Measurements from ENCODE around the gene ADAMTS9. TPM values are rescaled to one million over a fixed set of nuclear protein-coding genes. Genes with fewer than 3 reads are reported as not detected.

Gene ADAMTS9
- total RNA-seq, 1 donor from 2014 or later, result 47.7 TPM

DNA sequence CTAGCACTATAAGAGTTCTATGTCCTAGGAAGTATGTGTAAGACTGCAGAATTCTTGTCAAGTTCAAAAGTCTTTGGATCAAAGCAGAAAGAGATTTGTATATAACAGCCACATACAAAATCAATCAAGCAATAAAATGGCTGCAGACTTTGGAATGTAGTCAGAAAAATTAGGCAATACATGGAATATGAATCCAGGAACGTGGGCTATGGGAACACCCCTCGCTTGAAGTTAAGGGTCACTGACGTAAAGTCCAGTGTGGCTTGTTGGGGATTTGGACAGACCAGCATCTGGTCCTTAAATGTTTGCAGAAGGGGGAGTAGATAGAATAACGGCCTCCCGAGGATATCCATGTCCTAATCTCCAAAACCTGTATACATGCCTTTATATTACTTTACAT is 178.6 kb downstream of the ADAMTS9 start:
- Histone ChIP-seq H3K9ac (no peak overlapping the region), H2AFZ (replicated peaks) (no peak overlapping the region), H3F3A (ENCODE audit: low read depth) (peaks cover 4% of the 10 kb centered on the region), H4K20me1 (ENCODE audit: low read depth) (no peaks in the 10 kb centered on the region), H3K4me3 (no peak overlapping the region), H3K27me3 (no peaks in the 10 kb centered on the region), H3K4me1 (peaks cover 8% of the 10 kb centered on the region), H3K27ac (no peak overlapping the region), H3K4me2 (no peak overlapping the region), H3K9me3 (ENCODE audit: low read depth) (no peaks in the 10 kb centered on the region), H3K36me3 (no peaks in the 10 kb centered on the region), H3K79me2 (ENCODE audit: low read depth) (no peaks in the 10 kb centered on the region)
- Mint-ChIP-seq H3K36me3 (no peaks in the 10 kb centered on the region), H3K4me1 (no peaks in the 10 kb centered on the region), H3K4me3 (no peak overlapping the region), H3K9me3 (no peaks in the 10 kb centered on the region), H3K27ac (no peak overlapping the region), H3K27me3 (ENCODE audit: insufficient read depth, low read depth) (peaks cover 2% of the 10 kb centered on the region)
- TF ChIP-seq EZH2phosphoT487 (IDR thresholded peaks at IDR 0.05), result no peak
- TF ChIP-seq EZH2 (IDR thresholded peaks at IDR 0.05), result no peak
- TF ChIP-seq, protein P1, sequence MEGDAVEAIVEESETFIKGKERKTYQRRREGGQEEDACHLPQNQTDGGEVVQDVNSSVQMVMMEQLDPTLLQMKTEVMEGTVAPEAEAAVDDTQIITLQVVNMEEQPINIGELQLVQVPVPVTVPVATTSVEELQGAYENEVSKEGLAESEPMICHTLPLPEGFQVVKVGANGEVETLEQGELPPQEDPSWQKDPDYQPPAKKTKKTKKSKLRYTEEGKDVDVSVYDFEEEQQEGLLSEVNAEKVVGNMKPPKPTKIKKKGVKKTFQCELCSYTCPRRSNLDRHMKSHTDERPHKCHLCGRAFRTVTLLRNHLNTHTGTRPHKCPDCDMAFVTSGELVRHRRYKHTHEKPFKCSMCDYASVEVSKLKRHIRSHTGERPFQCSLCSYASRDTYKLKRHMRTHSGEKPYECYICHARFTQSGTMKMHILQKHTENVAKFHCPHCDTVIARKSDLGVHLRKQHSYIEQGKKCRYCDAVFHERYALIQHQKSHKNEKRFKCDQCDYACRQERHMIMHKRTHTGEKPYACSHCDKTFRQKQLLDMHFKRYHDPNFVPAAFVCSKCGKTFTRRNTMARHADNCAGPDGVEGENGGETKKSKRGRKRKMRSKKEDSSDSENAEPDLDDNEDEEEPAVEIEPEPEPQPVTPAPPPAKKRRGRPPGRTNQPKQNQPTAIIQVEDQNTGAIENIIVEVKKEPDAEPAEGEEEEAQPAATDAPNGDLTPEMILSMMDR (IDR thresholded peaks at IDR 0.05), result no peak
- DNase-seq (ENCODE audit: low spot score), result no peak

GRCh38 chr3:64508140-64508539 is 179.7 kb downstream of the ADAMTS9 start:
- Mint-ChIP-seq H3K27me3 (ENCODE audit: insufficient read depth, low read depth) (peaks cover 2% of the 10 kb centered on the region), H3K36me3 (no peaks in the 10 kb centered on the region), H3K27ac (no peak overlapping the region), H3K9me3 (no peaks in the 10 kb centered on the region), H3K4me3 (no peak overlapping the region), H3K4me1 (no peaks in the 10 kb centered on the region)
- DNase-seq (ENCODE audit: low spot score), result no peak
- H3K27ac ChIP-seq, result no peak overlapping the region
- H3K27me3 ChIP-seq, result no peaks in the 10 kb centered on the region
- H4K20me1 ChIP-seq (ENCODE audit: low read depth), result no peaks in the 10 kb centered on the region
- H3K9ac ChIP-seq, result no peak overlapping the region
- no peaks in the 10 kb centered on the region for H3K36me3 ChIP-seq
- H3K4me2 ChIP-seq, result no peak overlapping the region
- H3K4me1 ChIP-seq, result peaks cover 8% of the 10 kb centered on the region
- no peak for TF ChIP-seq EZH2 (IDR thresholded peaks at IDR 0.05)
- no peak for TF ChIP-seq EZH2phosphoT487 (IDR thresholded peaks at IDR 0.05)
- TF ChIP-seq, protein P1 (IDR thresholded peaks at IDR 0.05), result no peak
- no peak overlapping the region for H3K4me3 ChIP-seq
- H3K9me3 ChIP-seq (ENCODE audit: low read depth), result no peaks in the 10 kb centered on the region
- peaks cover 4% of the 10 kb centered on the region for H3F3A ChIP-seq (ENCODE audit: low read depth)
- H3K79me2 ChIP-seq (ENCODE audit: low read depth), result no peaks in the 10 kb centered on the region
- no peak overlapping the region for H2AFZ ChIP-seq (replicated peaks)

GRCh38 chr3:64506255-64506654 is 181.5 kb downstream of the ADAMTS9 start:
- Histone ChIP-seq H3K79me2 (ENCODE audit: low read depth) (no peaks in the 10 kb centered on the region), H4K20me1 (ENCODE audit: low read depth) (no peaks in the 10 kb centered on the region), H3K36me3 (no peaks in the 10 kb centered on the region), H3F3A (ENCODE audit: low read depth) (peaks cover 10% of the 10 kb centered on the region), H3K4me2 (no peak overlapping the region), H3K27me3 (no peaks in the 10 kb centered on the region), H3K4me1 (peaks cover 17% of the 10 kb centered on the region), H3K27ac (no peak overlapping the region), H2AFZ (replicated peaks) (peak overlapping the region; percentile 35), H3K9me3 (ENCODE audit: low read depth) (no peaks in the 10 kb centered on the region), H3K9ac (no peak overlapping the region), H3K4me3 (no peak overlapping the region)
- TF ChIP-seq EZH2 (IDR thresholded peaks at IDR 0.05) (no peak), EZH2phosphoT487 (IDR thresholded peaks at IDR 0.05) (no peak)
- TF ChIP-seq, protein P1 (IDR thresholded peaks at IDR 0.05), result no peak
- Mint-ChIP-seq H3K27me3 (ENCODE audit: insufficient read depth, low read depth) (peaks cover 2% of the 10 kb centered on the region), H3K9me3 (no peaks in the 10 kb centered on the region), H3K36me3 (no peaks in the 10 kb centered on the region), H3K4me3 (no peak overlapping the region), H3K27ac (no peak overlapping the region), H3K4me1 (no peaks in the 10 kb centered on the region)
- no peak for DNase-seq (ENCODE audit: low spot score)

Data from neural progenitor cell (in vitro differentiated cells).